Vagina (tissue), 2 donors: ENCODE measurements around the gene FOXK1.

ENCODE experiments used
- CTCF ChIP-seq, 3 experiments: fragments of 450-650 bp in 2 of 3; fragments of 200-600 bp in 1 of 3; sonication (generic) in 1 of 3; IDR thresholded peaks; one replicate each; pipeline ENCODE4 v1.5.1; 2017 to 2019; ENCODE audit warnings: antibody characterized with exemption in 3 of 3, mild to moderate bottlenecking in 2 of 3, moderate library complexity in 2 of 3
- POLR2AphosphoS5 ChIP-seq, 2 donors: sonication (generic); formaldehyde crosslinking; IDR thresholded peaks; one replicate each; pipeline ENCODE4 v1.9.0; 2017; ENCODE audit warnings: antibody characterized with exemption in 2 of 2, mild to moderate bottlenecking in 2 of 2, low read depth in 1 of 2; ENCODE audit not compliant: insufficient read depth in 1 of 2

- TF ChIP-seq CTCF (IDR thresholded peaks at IDR 0.05) (no peak), POLR2AphosphoS5 (IDR thresholded peaks at IDR 0.05; ENCODE audit: insufficient read depth in 1 of 2, low read depth in 1 of 2) (no peak)
These were observed 81.1 kb downstream of the FOXK1 start for GRCh38 chr7:4763091-4763793.
